HG02884 (cell line): ENCODE results near the gene LRRC32.

Experiments
- ATAC-seq: cut with Tn5 transposase; IDR thresholded peaks from one replicate; pipeline ENCODE4 v1.9.1; 2021; ENCODE audit warnings: mild to moderate bottlenecking, moderate library complexity; ENCODE audit not compliant: unreplicated experiment

Gene LRRC32

DNA sequence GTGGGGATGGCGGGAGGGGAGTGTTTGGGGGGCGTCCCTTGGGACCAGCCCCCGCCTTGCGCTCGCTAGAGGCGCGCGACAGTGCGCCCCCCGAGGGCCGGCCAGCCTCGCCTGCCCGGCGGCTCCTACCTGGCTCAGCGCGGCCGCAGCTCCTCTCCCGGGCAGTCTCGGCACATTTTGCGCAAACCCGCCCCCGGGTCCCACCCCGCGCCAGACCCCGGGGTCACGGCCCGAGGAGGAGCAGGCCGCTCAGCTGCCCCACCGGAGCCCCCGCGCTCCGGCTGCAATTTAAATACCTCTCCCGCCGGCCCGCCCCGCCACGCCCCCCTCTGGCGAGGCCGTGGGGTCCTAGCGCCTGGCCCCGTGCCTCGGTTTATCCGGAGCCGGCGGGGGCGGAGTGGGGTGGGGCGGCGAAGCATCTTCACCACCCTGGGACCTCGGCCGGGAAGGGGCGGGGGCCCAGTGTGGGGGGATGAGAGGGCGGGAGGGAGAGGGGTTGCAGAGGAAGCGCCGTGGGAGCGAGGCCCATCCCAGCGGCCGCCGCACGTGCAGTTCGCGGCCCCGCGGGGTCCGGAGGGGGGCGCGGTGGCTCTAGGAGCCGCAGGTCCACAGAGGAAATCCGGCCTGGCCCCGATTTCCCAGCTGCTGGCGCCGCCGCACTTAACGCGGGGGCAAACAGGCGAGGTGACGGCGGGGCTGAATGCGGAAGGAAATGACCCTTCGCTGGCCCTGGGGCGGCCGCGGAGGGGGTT, at the start of gene LRRC32:
TSS of gene LRRC32 (minus strand) at position 263 of the 752 bp plus-strand sequence. CDS start 4,793 bp downstream, outside the sequence.
- ATAC-seq = no peak

DNA sequence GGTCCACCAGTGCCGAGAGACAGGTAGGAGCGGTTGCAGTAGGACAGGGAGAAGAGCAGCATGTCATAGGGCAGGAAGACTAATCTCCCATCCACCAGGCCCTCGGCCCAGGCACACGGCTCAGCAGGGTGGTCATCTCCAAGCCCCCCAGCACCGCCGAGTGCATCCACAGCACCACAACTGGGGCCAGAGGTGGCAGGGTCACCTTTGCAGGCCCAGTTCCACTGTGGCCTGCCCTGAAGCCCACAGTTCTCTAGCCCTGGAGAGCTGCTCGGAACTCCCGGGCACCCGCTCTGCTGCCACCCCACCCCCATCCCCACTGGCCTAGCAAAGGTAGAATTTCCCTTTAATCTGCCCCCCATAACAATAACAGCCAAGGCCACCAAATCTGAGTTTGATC, 49.1 kb upstream of the LRRC32 start:
- no peak for ATAC-seq

- no peak for ATAC-seq
Observed at GRCh38 chr11:76719281-76719680, 48.7 kb upstream of the LRRC32 start.

DNA sequence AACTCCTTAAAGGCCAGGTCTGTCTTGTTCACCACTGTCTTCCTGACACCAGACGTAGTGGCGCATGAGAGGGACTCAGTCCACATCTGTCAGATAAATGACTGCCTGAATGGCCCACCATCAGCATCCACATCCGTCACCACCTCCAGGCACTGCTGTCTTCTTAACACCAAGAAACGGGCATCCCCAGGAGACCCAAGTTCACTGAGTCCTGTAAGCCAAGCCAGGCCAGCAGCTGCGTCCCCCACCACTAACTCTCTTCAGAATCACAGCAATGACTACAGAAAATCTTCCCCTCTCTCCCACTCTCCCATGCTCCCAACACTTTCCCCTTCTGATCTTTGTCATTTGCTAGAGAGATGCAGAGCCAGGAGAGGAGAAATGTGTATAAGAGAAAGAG, 47.3 kb upstream of the LRRC32 start:
- no peak for ATAC-seq

- ATAC-seq = no peak
Observed at GRCh38 chr11:76717369-76717768, 46.8 kb upstream of the LRRC32 start.

GRCh38 chr11:76716268-76716667, 45.7 kb upstream of the LRRC32 start:
- no peak for ATAC-seq

- ATAC-seq = no peak
Observed at GRCh38 chr11:76714493-76714892, 43.9 kb upstream of the LRRC32 start.

GRCh38 chr11:76713499-76713898, 43.0 kb upstream of the LRRC32 start:
- ATAC-seq = no peak

DNA sequence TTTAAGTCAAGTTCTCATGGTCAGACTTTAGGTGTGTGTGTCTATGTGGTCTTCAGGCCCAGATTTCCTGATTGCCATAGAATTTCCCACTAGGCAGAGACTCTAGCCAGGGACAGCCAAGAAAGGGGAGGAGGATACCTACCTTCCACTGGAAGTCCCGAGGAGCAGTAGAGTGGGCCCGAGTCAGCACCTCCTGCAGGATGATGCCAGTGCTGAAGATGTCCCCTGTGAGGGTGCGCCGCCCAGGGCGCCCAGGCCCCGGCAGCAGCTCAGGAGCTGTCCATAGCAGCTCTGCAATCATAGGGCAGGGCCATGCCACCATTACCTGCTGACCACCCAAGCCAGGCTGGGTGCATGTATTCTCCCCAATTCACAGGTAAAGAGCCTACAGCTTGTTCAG, 41.6 kb upstream of the LRRC32 start:
- no peak for ATAC-seq

GRCh38 chr11:76709756-76710155, 39.2 kb upstream of the LRRC32 start:
- ATAC-seq = no peak

DNA sequence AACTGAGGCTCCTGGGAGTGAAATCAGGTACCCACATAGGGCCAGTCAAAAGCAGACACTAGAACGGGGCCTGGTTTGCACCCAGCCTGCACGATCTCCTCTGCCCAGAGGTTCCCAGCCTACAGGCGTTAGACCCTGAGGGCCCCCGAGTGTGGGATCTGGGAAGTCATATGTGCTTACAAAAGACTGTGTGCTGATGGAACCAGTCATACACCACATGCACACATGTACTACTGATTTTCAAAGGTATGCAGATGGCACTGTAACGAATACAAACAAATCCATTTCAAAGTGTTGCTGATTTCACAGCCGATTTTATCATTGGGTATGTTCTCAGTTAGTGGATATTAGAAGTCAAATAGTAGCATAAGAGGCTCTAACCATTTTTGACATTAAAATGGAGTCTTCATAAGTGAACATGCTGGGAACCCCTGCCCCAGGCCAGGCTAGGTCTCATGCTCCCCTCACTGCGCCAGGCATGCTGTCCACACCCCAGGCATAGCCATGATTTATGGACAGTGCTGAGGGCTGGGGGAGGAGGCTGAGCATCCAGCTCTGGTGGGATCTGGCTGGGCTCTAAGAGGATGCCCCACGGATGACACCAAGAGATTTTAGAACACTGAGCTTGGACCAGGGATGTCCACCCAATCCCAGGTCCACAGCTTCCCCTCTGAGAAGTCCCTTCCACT, 38.6 kb upstream of the LRRC32 start:
- ATAC-seq = no peak

DNA sequence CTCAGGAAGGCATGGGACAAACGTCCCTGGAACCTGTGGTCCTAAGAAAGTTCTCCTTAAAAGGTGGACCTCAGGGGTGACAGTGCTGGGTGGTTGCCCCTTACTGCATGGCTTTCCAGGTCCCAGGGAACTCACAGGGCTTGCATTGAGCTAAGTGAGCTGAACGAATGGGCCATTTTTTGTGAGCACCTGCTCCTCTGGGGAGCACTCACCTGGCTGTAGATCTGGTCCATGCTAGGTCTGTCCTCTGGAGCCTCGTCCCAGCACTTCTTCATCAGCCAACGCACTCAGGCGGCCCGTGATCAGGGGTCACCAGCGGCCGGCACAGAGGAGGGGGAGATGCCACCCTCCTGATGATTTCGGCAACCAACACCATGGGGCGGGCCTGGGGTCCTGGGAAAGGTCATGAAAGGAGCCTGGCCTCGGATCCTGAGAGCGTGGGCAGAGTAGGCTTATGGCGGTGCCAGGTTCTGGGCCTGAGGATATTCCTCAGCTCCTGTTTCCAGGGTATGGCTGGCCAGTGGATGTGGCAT, 36.8 kb upstream of the LRRC32 start:
- no peak for ATAC-seq

GRCh38 chr11:76706667-76707066, 36.1 kb upstream of the LRRC32 start:
- no peak for ATAC-seq

- no peak for ATAC-seq
Observed at GRCh38 chr11:76705826-76706225, 35.3 kb upstream of the LRRC32 start.

- no peak for ATAC-seq
Observed at GRCh38 chr11:76704171-76704948, 33.8 kb upstream of the LRRC32 start.

DNA sequence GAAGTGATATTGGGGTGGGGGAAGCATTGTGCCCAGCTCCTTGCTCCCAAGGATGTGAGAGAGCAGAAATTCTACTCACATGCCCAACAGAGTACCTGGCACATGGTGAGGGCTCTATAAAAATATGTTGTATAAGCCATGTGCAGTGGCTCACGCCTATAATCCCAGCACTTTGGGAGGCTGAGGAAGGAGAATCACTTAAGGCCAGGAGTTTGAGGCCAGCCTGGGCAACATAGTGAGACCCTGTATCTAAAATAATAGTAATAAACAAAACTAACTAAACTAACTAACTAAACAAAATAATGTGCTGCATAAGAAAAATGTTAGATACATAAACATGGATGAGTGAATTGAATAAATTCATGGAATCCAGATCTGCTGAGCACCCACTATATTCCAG, 33.2 kb upstream of the LRRC32 start:
- ATAC-seq = no peak

DNA sequence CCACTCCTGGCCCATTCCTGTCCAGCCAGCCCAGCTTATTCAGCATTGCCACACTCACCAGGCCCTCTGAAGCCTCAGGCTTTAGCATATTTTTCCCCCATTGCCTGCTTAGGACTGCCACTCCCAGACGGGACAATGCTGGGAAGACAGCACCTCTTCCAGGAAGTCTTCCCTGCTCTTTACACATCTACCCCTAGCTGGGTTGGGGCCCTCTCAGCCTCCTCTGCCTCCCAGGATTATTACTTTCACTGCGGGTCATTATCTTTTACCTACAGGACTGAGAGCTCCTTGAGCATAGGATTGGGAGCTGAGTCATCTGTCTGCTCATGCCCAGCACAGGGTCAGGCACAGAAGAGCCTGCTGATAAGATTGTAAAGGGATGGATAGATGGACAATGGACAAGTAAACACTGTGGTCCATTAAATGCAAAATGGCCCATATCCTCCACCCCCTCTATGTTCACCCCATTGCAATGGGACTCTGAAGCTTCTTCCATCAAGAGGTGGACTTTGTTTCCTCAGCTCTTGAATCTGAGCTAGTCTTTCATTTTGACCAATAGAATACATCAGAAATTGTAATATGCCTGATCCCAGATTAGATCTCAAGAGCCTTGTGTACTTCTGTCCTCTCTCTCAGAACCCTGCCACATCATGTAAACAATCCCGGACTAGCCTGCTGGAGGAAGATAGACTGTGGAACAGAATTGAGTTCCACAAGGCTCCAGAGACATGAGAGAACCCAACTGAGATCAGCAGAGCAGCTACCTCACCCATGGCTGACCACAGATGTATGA, 32.0 kb upstream of the LRRC32 start:
- ATAC-seq = no peak

- no peak for ATAC-seq
Observed at GRCh38 chr11:76701294-76702040, 30.9 kb upstream of the LRRC32 start.

DNA sequence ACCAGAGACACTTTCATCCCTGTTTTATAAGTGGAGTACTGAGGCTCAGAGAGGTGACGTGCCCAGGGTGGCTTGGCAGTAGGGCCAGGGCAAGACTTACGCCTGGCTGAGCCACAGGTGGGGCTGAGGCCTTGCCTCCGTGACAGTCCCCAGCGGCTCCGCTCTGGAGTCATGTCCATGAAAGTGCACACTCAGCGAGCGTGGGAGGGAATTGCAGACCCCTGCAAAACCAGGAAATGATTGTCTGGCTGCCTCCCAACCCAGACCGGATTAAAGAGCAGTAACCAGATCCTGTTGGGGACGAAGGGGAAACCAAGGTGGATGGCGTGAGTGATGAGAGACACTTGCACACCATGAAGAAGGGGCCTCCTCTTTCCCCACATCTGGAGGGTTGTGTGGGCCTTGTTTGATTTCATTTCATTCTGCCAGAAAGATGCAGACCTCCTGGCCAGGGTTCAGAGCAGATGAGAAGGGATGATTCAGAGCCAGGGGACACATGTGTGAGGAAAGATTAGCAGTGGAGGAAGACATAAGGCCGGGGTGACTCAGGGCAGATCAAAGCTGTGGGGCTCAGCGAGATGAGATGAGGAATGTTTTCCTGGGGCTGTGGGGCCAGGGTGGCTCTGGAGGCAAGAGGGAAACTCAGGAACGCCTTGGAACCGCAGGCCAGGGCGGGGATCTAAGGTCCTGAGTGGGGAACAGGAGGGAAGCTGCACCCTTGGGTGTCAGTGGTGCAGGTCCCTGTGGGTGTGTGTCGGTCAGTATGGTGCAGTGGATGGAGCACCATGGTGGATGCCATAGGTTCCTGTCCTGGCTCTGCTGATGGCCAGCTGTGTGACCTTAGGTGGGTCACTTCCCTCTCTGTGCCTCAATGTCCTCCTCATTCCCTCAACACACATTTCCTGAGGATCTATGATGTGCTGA, 29.9 kb upstream of the LRRC32 start:
- ATAC-seq = no peak
